ENCODE data around the gene CAMTA1. TPM values are rescaled to one million over a fixed set of nuclear protein-coding genes. Genes with fewer than 3 reads are reported as not detected.

The CAMTA1 gene
- total RNA-seq, 1 experiment from 2014 or later: 60.0 TPM

GRCh38 chr1:7562729-7563605 is 777.7 kb downstream of the CAMTA1 start:
- no peak for DNase-seq
- peaks cover 4% of the 10 kb centered on the region for H3K27me3 Mint-ChIP-seq (ENCODE audit: insufficient read depth, unreplicated experiment)
- H3K4me1 ChIP-seq: no peaks in the 10 kb centered on the region
- H3K4me3 ChIP-seq (ENCODE audit: low read depth, low read length): no peak overlapping the region
- no peaks in the 10 kb centered on the region for H3K36me3 Mint-ChIP-seq (ENCODE audit: insufficient read depth, unreplicated experiment)
- TF ChIP-seq CTCF (IDR thresholded peaks at IDR 0.05; ENCODE audit: insufficient read depth in 1 of 2, low read depth in 1 of 2, low read length in 1 of 2, severe bottlenecking in 1 of 2, unreplicated experiment in 1 of 2): no peak
- H3K36me3 ChIP-seq (ENCODE audit: control insufficient read depth, insufficient read depth, low read length): no peaks in the 10 kb centered on the region
- intact Hi-C loops (cut with micrococcal nuclease; ENCODE audit: unreplicated experiment): no loop called here
- no peaks in the 10 kb centered on the region for H3K9me3 Mint-ChIP-seq (ENCODE audit: unreplicated experiment)
- H3K27ac Mint-ChIP-seq (ENCODE audit: unreplicated experiment): no peak overlapping the region
- ChIA-PET POLR2A (no interaction called here), CTCF (no interaction called here)
- no peaks in the 10 kb centered on the region for H3K4me1 Mint-ChIP-seq (ENCODE audit: low read depth, unreplicated experiment)
- H3K27me3 ChIP-seq (replicated peaks; ENCODE audit: control insufficient read depth, insufficient read depth, low read length): no peaks in the 10 kb centered on the region
- H3K9me3 ChIP-seq: no peaks in the 10 kb centered on the region
- BruUV-seq (replicated peaks): no TSS peak
- H3K4me3 Mint-ChIP-seq (ENCODE audit: unreplicated experiment): no peak overlapping the region

GRCh38 chr1:7564137-7564536 is 778.9 kb downstream of the CAMTA1 start:
- CTCF ChIA-PET: no interaction called here
- H3K27me3 Mint-ChIP-seq (ENCODE audit: insufficient read depth, unreplicated experiment): peaks cover 4% of the 10 kb centered on the region
- H3K4me3 ChIP-seq (ENCODE audit: low read depth, low read length): no peak overlapping the region

More at GRCh38 chr1:7564137-7564536, 778.9 kb downstream of the CAMTA1 start:
- Mint-ChIP-seq H3K27ac (ENCODE audit: unreplicated experiment) (no peak overlapping the region), H3K36me3 (ENCODE audit: insufficient read depth, unreplicated experiment) (no peaks in the 10 kb centered on the region), H3K9me3 (ENCODE audit: unreplicated experiment) (no peaks in the 10 kb centered on the region), H3K4me3 (ENCODE audit: unreplicated experiment) (no peak overlapping the region), H3K4me1 (ENCODE audit: low read depth, unreplicated experiment) (no peaks in the 10 kb centered on the region)
- BruUV-seq (replicated peaks): no TSS peak
- POLR2A ChIA-PET: interaction anchor here (0.5 kb wide), 1 partner anchor 237 kb away, joined by 4 read pairs; no protein-coding TSS in a partner anchor
- DNase-seq: no peak
- Histone ChIP-seq H3K4me1 (no peaks in the 10 kb centered on the region), H3K9me3 (no peaks in the 10 kb centered on the region), H3K36me3 (ENCODE audit: control insufficient read depth, insufficient read depth, low read length) (no peaks in the 10 kb centered on the region), H3K27me3 (replicated peaks; ENCODE audit: control insufficient read depth, insufficient read depth, low read length) (no peaks in the 10 kb centered on the region)
- TF ChIP-seq CTCF (IDR thresholded peaks at IDR 0.05; ENCODE audit: insufficient read depth in 1 of 2, low read depth in 1 of 2, low read length in 1 of 2, severe bottlenecking in 1 of 2, unreplicated experiment in 1 of 2): no peak
- intact Hi-C loops (cut with micrococcal nuclease; ENCODE audit: unreplicated experiment): no loop called here
